Heart left ventricle (tissue), 16 donors: Measurements from ENCODE around the gene BICDL2. TPM values are rescaled to one million over a fixed set of nuclear protein-coding genes. Genes with fewer than 3 reads are reported as not detected.

Source experiments
- ATAC-seq, 4 donors: fragments of 200-7000 bp; cut with Tn5 transposase; one replicate each; pipeline ENCODE4 v1.9.1; 2020 to 2022; ENCODE audit warnings: moderate library complexity in 4 of 4, mild to moderate bottlenecking in 3 of 4, moderate number of reproducible peaks in 1 of 4
- DNase-seq, 5 donors: peaks; one replicate each; pipeline ENCODE4 v3.0.0-alpha.2; 2020
- H3K27ac ChIP-seq, 12 donors: fragments of 200-600 bp; sonication (generic) in 4 of 12; one replicate each; pipeline versions ENCODE4 v1.5.0 to v1.8.0; 2016 to 2022; ENCODE audit warnings: mild to moderate bottlenecking in 2 of 12
- H3K27me3 ChIP-seq, 9 donors: fragments of 200-600 bp; sonication (generic) in 2 of 9; one replicate each; pipeline versions ENCODE4 v1.5.1 to v1.8.0; 2016 to 2022; ENCODE audit warnings: mild to moderate bottlenecking in 3 of 9
- H3K36me3 ChIP-seq, 9 donors: fragments of 200-600 bp; sonication (generic) in 2 of 9; one replicate each; pipeline versions ENCODE4 v1.5.0 to v1.8.0; 2018 to 2022; ENCODE audit warnings: mild to moderate bottlenecking in 2 of 9
- H3K4me1 ChIP-seq, 12 donors: fragments of 200-600 bp; sonication (generic) in 4 of 12; one replicate each; pipeline versions ENCODE4 v1.5.0 to v1.8.0; 2016 to 2022; ENCODE audit warnings: mild to moderate bottlenecking in 3 of 12
- H3K4me3 ChIP-seq, 12 donors: fragments of 200-600 bp; sonication (generic) in 4 of 12; one replicate each; pipeline versions ENCODE4 v1.5.0 to v1.8.0; 2017 to 2022; ENCODE audit warnings: mild to moderate bottlenecking in 9 of 12, moderate library complexity in 4 of 12
- H3K9me3 ChIP-seq, 12 donors: fragments of 200-600 bp; sonication (generic) in 4 of 12; one replicate each; pipeline versions ENCODE4 v1.5.0 to v1.8.0; 2016 to 2022; ENCODE audit warnings: mild to moderate bottlenecking in 1 of 12
- CTCF ChIP-seq, 12 donors: fragments of 200-600 bp; sonication (generic) in 4 of 12; IDR thresholded peaks; one replicate each; pipeline versions ENCODE4 v1.5.0 to v1.8.0; 2018 to 2022; ENCODE audit warnings: antibody characterized with exemption in 12 of 12, mild to moderate bottlenecking in 5 of 12
- POLR2A ChIP-seq, 2 donors: fragments of 450-650 bp; IDR thresholded peaks; one replicate each; pipeline ENCODE4 v1.6.1; 2017; ENCODE audit warnings: antibody characterized with exemption in 2 of 2, mild to moderate bottlenecking in 2 of 2, moderate library complexity in 2 of 2
- WGBS, 4 donors: extraction: QIAGEN DNeasy Blood & Tissue Kit in 2 of 4; methylation state at CpG; one replicate each; pipeline versions ENCODE4 v1.1.5 to v1.1.7; 2013 to 2018; 5-methylcytosine and 5-hydroxymethylcytosine counted together
- intact Hi-C, 10 donors: fragments of 100-400 bp; cut with DNase I; formaldehyde crosslinking; loops; one replicate each; pipeline versions ENCODE4 v1.11.1 to v1.14.2; 2022
- polyA plus RNA-seq, 2 donors: library from polyadenylated mRNA; stranded (reverse); fragments of 200-250 nt; gene quantifications; one replicate each; pipeline ENCODE4 v1.2.3, GENCODE V29; 2013
- total RNA-seq, 9 donors: library from RNA; depleted of rRNA in 2 of 9; stranded (reverse); fragments of >200 nt in 2 of 9; fragmentation: NEBNext Ultra II Directional in 3 of 9; extraction: Animal tissue kit (Norgen Biotek cat#: 25700) in 3 of 9; gene quantifications; one replicate each; pipeline versions ENCODE4 v1.1.0 to v1.2.4, GENCODE V29; 2016 to 2023
- donor health status: ischemic (EF 13 %, LVEDD 7.1; RV severe dilation, severe dysfunction).
- donor health status: healthy with polysubstance abuse.
- donor health status: DM: no; HTN: yes; CAD: no.
- donor health status: DM: no; HTN: no; CAD: no.
- donor health status: ischemic (EF 25% LVEDD 6.9; RV normal size, moderate dysfunction).
- donor health status: ischemic (EF 25% LVEDD 5.7; RV mildly dilated, moderate dysfunction).
- donor health status: healthy.
- donor health status: DM: yes; HTN: yes; CAD: no.
- donor health status: ischemic (EF 35%, LVEDD 5.7; RV mildly dilated, moderate dysfunction).
- donor health status: nonischemic (EF 11% LVEDD 7.7; RV severe dilation, severe dysfunction).
- donor health status: DM: yes; HTN: yes; CAD: no.
- donor health status: PGD.
- donor health status: ischemic (EF 29% LVEDD 5.4; RV normal size, mild dysfunction).
- donor health status: nonischemic (EF 23%, LVEDD 6.1; RV moderate dilation, normal function).

BICDL2 gene
- total and polyA plus RNA-seq, 11 donors, result 0.07 TPM; not detected in 10

DNA sequence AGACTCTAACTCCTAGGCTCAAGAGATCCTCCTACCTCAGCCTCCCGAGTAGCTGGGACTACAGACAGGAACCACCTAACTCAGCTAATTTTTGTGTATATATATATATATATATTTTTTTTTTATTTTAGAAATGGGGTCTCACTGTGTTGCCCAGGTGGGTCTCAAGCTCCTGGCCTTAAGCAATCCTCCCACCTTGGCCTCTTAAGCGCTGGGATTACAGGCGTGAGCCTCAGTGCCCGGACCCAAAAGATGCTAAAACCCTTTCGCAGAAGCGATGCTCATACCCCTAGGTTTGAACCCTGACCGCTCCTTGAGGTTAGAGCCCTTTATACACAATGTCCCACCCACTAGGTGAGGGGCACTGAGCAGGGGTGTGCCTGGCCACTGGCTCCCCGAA lies 26.2 kb downstream of the BICDL2 start:
- WGBS, 4 donors, result 87 to 93% (median 91%) methylated on average over 8 of the region's 8 CpGs
- no peak for ATAC-seq
- Histone ChIP-seq H3K27ac (no peak overlapping the region), H3K27me3 (peaks cover 23 to 86% (median 57%) of the 10 kb centered on the region in 9 donors), H3K9me3 (no peaks in the 10 kb centered on the region), H3K36me3 (peaks cover 0 to 2% (median 0%) of the 10 kb centered on the region in 9 donors), H3K4me3 (no peak overlapping the region), H3K4me1 (peaks cover 0 to 25% (median 0%) of the 10 kb centered on the region in 12 donors)
- intact Hi-C loops, result no loop called here
- DNase-seq, result no peak
- TF ChIP-seq POLR2A (IDR thresholded peaks at IDR 0.05) (no peak), CTCF (IDR thresholded peaks at IDR 0.05) (no peak)

DNA sequence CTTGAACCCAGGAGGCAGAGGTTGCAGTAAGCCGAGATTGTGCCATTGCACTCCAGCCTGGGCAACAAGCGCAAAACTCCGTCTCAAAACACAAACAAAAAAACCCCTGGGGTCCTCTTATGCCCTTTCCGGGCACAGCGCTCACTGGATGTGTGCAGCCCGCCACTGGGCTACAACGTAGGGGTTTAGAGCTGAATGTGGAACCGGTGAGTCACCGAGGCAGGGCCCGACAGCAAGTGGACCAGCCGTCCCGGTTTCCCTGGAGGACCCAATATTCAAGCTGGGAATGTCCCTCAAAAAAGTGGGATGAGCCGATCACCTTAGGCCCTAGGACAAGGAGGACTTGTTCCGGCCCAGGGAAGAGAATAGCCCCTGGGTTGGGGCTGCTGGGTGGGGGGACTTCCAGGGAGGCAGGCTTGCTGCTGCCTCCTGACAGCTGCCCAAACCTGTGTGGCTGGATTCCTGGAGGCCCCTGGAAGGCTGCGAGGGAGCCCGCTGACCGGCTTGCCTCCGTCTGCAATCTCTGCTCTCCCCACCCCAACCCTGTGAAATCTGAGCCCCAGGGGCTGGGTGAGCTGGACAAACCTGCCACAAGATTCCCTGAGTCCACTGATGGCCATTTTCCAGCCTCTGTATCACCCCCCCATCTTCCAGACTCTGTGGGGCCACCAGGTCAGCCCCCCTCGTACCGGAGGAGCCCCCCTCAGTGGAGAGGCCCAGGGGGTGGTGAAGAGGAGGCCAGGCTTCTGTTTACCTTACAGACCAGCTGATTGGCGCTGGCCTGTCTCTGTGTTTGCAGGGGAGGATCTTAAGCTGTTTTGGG lies 27.0 kb downstream of the BICDL2 start:
- peaks cover 0 to 2% (median 0%) of the 10 kb centered on the region in 9 donors for H3K36me3 ChIP-seq
- TF ChIP-seq CTCF (IDR thresholded peaks at IDR 0.05) (no peak), POLR2A (IDR thresholded peaks at IDR 0.05) (no peak)
- H3K4me1 ChIP-seq, result peaks cover 0 to 28% (median 3%) of the 10 kb centered on the region in 12 donors
- ATAC-seq (no peak), DNase-seq (no peak)
- peaks cover 23 to 90% (median 57%) of the 10 kb centered on the region in 9 donors for H3K27me3 ChIP-seq
- WGBS, 4 donors, result 43 to 57% (median 49%) methylated on average over 17 to 21 of the region's 21 CpGs
- intact Hi-C loops, result no loop called here
- no peak overlapping the region for H3K27ac ChIP-seq
- H3K9me3 ChIP-seq, result no peaks in the 10 kb centered on the region
- no peak overlapping the region for H3K4me3 ChIP-seq

DNA sequence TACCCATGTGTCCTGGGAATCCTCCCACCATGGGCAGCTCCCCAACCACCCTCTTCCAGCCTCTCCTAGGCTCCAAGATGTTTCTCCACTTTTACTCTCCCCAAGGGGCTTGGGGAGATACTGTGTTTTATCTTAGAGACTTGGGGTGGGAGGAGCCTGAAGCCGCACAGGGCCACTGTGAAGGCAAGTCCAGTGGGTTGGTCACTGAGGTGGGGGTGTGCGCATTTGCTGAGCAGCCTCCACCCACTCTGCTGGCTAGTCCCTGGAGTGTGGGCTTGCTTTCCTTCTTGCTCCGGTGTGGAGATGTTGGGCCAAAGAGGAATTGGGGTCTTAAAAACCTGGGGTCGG lies 28.1 kb downstream of the BICDL2 start:
- intact Hi-C loops, result no loop called here
- H3K27me3 ChIP-seq, result peaks cover 18 to 84% (median 52%) of the 10 kb centered on the region in 9 donors
- DNase-seq (no peak), ATAC-seq (no peak)
- no peak for TF ChIP-seq CTCF (IDR thresholded peaks at IDR 0.05)
- no peak for TF ChIP-seq POLR2A (IDR thresholded peaks at IDR 0.05)
- H3K4me1 ChIP-seq, result peaks cover 0 to 30% (median 4%) of the 10 kb centered on the region in 12 donors
- H3K27ac ChIP-seq, result no peak overlapping the region
- H3K36me3 ChIP-seq, result peaks cover 0 to 2% (median 0%) of the 10 kb centered on the region in 9 donors
- H3K9me3 ChIP-seq, result no peaks in the 10 kb centered on the region
- 38 to 57% (median 47%) methylated on average over 4 of the region's 4 CpGs for WGBS, 4 donors
- H3K4me3 ChIP-seq, result peak overlapping the region in 1 of 12 donors; percentile 33

DNA sequence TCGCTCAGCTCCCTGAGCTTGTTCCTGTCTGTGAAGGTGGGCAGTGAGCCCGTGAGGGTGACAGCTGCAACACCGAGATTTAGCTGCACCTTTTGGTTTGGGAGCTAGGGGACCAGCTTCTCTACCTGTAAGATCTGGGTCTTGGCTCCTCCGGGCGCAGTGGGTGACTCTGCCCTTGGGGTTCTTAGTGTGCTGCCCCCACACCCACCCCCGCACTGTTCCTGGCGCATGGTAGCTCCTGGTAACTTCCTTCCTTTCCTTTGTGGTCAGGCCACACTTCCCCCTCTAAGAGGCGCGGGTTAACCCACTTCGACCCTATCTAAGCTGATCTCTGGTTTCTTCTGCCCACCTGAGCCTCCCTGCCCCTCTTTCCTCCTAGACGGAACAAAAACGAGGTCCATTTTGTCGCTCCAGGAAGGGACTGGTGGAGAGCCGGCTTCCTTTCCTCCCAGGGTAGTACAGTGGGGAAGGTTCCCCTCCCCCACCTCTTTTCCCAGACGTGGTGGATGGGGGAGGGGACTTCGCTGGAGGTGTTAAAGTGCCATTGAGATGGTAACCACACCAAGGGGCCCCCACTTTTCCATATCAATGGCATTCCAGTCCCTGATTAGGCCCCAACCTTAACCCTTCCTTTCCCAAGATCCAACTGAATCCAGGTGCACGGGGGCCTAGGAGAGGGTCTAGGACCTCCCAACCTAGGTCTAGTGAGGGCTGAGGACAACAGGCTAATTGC lies 28.6 kb downstream of the BICDL2 start:
- H3K27ac ChIP-seq, result peak overlapping the region in 1 of 12 donors; percentile 49
- H3K27me3 ChIP-seq, result peaks cover 13 to 84% (median 47%) of the 10 kb centered on the region in 9 donors
- no peak for TF ChIP-seq POLR2A (IDR thresholded peaks at IDR 0.05)
- TF ChIP-seq CTCF (IDR thresholded peaks at IDR 0.05), result no peak
- WGBS, 4 donors, result 23 to 28% (median 25%) methylated on average over 16 to 17 of the region's 17 CpGs
- ATAC-seq (no peak), DNase-seq (no peak)
- no peaks in the 10 kb centered on the region for H3K9me3 ChIP-seq
- intact Hi-C loops, result no loop called here
- H3K4me1 ChIP-seq, result peaks cover 0 to 30% (median 4%) of the 10 kb centered on the region in 12 donors
- peak overlapping the region in 1 of 12 donors; percentile 33 for H3K4me3 ChIP-seq
- H3K36me3 ChIP-seq, result peaks cover 0 to 2% (median 0%) of the 10 kb centered on the region in 9 donors
